Glutamatergic neuron (in vitro differentiated cells): Measurements from ENCODE around the gene PTN. TPM values are rescaled to one million over a fixed set of nuclear protein-coding genes. Genes with fewer than 3 reads are reported as not detected.

Experiments used
- DNase-seq: peaks from one replicate; pipeline ENCODE4 v3.0.0; 2022
- H3K27ac Mint-ChIP-seq: one replicate; pipeline ENCODE4 v1.8.0; 2020; ENCODE audit warnings: mild to moderate bottlenecking, mixed read lengths, inconsistent platforms; ENCODE audit not compliant: unreplicated experiment
- H3K27me3 Mint-ChIP-seq: one replicate; pipeline ENCODE4 v1.8.0; 2020; ENCODE audit warnings: mild to moderate bottlenecking, moderate library complexity, mixed read lengths, inconsistent platforms; ENCODE audit not compliant: unreplicated experiment
- H3K36me3 Mint-ChIP-seq: one replicate; pipeline ENCODE4 v1.8.0; 2020; ENCODE audit warnings: mild to moderate bottlenecking, mixed read lengths, inconsistent platforms; ENCODE audit not compliant: unreplicated experiment
- H3K4me1 Mint-ChIP-seq: one replicate; pipeline ENCODE4 v1.8.0; 2020; ENCODE audit warnings: mild to moderate bottlenecking, low read depth, mixed read lengths, inconsistent platforms; ENCODE audit not compliant: unreplicated experiment
- H3K4me3 Mint-ChIP-seq: one replicate; pipeline ENCODE4 v1.8.0; 2020; ENCODE audit warnings: mild to moderate bottlenecking, mixed read lengths, inconsistent platforms; ENCODE audit not compliant: unreplicated experiment
- H3K9me3 Mint-ChIP-seq: one replicate; pipeline ENCODE4 v1.8.0; 2020; ENCODE audit warnings: mild to moderate bottlenecking, moderate library complexity, mixed read lengths, inconsistent platforms; ENCODE audit not compliant: unreplicated experiment
- total RNA-seq: library from RNA; stranded (reverse); fragmentation: NEBNext Ultra II Directional; extraction: Animal tissue kit (Norgen Biotek cat#: 25700); gene quantifications from one replicate; pipeline ENCODE4 v1.2.1, GENCODE V29; 2021; ENCODE audit not compliant: unreplicated experiment
- TF ChIP-seq, protein P1 (sequence below): fragments of 200-600 bp; sonication (generic); IDR thresholded peaks from one replicate; pipeline ENCODE4 v1.5.0; 2021; ENCODE audit not compliant: partially characterized antibody, unreplicated experiment

The PTN gene
- total RNA-seq, 1 donor from 2014 or later, result 40.0 TPM

DNA sequence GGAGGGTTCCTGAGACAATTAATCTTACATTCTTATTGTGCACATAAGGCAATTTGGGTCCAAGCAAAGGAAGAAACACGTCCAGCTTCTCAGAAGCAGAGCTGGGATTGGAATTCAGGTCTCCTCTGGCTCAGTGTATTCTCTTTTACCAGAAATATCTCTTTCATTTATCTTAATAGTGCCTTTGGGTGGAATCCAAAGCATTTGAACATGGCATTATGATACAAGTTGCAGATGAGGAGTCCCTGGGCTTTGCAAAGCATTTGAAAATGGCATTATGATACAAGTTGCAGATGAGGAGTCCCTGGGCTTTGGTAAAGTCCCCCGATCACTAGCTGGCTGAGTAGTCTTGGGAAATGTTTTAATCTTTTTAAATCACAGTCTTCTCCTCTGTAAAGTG lies 30.0 kb upstream of the PTN start:
- Mint-ChIP-seq H3K4me1 (no peaks in the 10 kb centered on the region), H3K36me3 (peaks cover 5% of the 10 kb centered on the region), H3K27me3 (peaks cover 1% of the 10 kb centered on the region), H3K4me3 (no peak overlapping the region), H3K9me3 (no peaks in the 10 kb centered on the region), H3K27ac (no peak overlapping the region)
- TF ChIP-seq, protein P1, sequence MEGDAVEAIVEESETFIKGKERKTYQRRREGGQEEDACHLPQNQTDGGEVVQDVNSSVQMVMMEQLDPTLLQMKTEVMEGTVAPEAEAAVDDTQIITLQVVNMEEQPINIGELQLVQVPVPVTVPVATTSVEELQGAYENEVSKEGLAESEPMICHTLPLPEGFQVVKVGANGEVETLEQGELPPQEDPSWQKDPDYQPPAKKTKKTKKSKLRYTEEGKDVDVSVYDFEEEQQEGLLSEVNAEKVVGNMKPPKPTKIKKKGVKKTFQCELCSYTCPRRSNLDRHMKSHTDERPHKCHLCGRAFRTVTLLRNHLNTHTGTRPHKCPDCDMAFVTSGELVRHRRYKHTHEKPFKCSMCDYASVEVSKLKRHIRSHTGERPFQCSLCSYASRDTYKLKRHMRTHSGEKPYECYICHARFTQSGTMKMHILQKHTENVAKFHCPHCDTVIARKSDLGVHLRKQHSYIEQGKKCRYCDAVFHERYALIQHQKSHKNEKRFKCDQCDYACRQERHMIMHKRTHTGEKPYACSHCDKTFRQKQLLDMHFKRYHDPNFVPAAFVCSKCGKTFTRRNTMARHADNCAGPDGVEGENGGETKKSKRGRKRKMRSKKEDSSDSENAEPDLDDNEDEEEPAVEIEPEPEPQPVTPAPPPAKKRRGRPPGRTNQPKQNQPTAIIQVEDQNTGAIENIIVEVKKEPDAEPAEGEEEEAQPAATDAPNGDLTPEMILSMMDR, result no peak
- no peak for DNase-seq

DNA sequence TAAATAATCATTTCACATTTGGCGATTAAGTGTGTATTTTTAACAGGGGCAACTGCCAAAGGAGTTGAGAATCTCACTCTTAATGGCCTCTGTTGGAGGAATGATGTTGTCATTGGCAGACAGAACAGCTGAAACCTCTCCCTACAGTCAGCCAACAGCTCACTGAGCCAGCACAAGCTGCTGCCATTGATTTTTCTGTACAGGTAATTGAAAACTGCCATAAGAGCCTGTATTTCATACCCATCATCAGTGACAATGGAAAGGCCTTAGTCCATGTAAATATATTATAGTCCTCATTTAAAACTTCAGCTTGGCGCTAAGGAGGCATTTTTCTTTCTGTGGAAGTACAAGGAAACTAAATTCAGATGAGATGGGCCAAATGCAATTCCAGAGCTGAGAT lies 28.1 kb upstream of the PTN start:
- Mint-ChIP-seq H3K4me3 (no peak overlapping the region), H3K4me1 (no peaks in the 10 kb centered on the region), H3K9me3 (no peaks in the 10 kb centered on the region), H3K27ac (no peak overlapping the region), H3K36me3 (no peaks in the 10 kb centered on the region), H3K27me3 (no peaks in the 10 kb centered on the region)
- no peak for DNase-seq
- TF ChIP-seq, protein P1, result no peak

DNA sequence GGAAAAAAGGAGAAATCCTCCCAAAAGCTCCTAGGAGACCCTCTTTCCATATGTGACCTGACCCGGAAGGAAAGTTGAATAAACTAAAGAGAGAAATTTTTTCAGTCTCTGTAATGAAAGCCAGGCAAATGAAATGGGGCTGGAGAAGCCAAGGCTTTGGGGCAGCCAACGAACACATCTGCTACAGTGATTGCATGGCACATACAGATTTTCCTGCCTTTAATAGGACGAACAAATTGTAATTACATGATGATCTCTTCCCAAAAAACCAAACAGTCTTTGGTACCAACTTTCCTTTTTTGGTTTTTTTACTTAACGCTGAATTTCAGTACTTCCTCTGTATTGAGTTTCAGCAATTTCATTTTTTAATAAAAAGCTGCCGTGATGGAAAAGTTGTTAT lies 23.5 kb upstream of the PTN start:
- no peaks in the 10 kb centered on the region for H3K27me3 Mint-ChIP-seq
- no peaks in the 10 kb centered on the region for H3K9me3 Mint-ChIP-seq
- H3K36me3 Mint-ChIP-seq, result peaks cover 5% of the 10 kb centered on the region
- DNase-seq, result no peak
- H3K4me3 Mint-ChIP-seq, result no peak overlapping the region
- TF ChIP-seq, protein P1, result no peak
- H3K27ac Mint-ChIP-seq, result no peak overlapping the region
- H3K4me1 Mint-ChIP-seq, result no peaks in the 10 kb centered on the region

DNA sequence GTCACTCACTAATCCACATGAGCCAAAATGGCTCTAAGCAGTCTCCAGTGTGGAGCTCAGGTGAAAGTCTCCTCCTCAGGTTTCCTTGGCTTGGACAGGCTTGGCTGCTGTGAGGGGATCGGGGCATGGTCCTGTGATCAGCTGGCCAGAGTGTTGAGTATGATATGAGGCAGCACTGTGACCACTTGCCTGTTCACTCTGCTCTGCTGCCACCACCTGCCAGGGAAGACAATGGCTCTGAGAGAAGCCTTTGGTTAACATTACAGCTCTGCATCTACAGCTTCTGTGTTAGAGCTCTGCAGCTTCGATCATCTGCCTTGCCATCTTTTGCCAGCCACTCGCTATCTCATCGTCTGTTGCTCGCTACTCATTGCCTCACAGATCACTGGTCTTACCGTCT lies 20.1 kb upstream of the PTN start:
- Mint-ChIP-seq H3K9me3 (peaks cover 4% of the 10 kb centered on the region), H3K4me3 (no peak overlapping the region), H3K36me3 (peaks cover 15% of the 10 kb centered on the region), H3K4me1 (no peaks in the 10 kb centered on the region), H3K27me3 (no peaks in the 10 kb centered on the region), H3K27ac (no peak overlapping the region)
- TF ChIP-seq, protein P1, result no peak
- DNase-seq, result no peak

DNA sequence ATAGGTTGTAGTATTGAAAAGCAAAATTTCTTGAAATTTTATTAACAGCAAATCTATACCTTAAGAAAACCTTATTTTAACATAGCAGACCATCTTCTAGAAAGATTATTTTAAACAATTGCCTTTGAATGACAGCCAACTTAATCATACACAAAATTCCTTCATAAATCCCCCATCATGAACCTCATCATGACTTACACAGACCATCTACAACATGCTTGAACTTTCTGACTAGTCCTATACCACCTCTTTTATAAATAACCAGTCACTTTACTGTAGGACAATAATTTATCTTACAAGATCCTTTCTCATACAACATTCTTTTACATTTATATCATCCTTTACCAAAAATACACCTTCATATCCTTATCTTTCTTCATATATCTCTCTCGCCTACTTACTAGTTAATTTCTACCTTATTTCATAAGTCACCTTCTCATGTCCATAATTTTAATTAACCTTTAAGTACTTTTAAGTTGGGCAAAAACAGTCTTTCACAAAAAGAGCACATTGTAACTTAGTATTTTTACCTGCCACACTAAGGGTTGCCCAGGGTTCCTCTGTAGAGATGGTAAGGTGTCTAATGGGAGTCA lies 16.6 kb upstream of the PTN start:
- TF ChIP-seq, protein P1, result no peak
- H3K4me1 Mint-ChIP-seq, result peaks cover 2% of the 10 kb centered on the region
- H3K4me3 Mint-ChIP-seq, result no peak overlapping the region
- H3K27me3 Mint-ChIP-seq, result no peaks in the 10 kb centered on the region
- H3K9me3 Mint-ChIP-seq, result peaks cover 4% of the 10 kb centered on the region
- DNase-seq, result no peak
- peaks cover 15% of the 10 kb centered on the region for H3K36me3 Mint-ChIP-seq
- no peak overlapping the region for H3K27ac Mint-ChIP-seq
